Stomach (tissue), 4 donors: ENCODE measurements around the gene LBX1.

ENCODE experiments used
- EP300 ChIP-seq: sonication (generic); formaldehyde crosslinking; IDR thresholded peaks from one replicate; pipeline ENCODE4 v1.6.1; 2017; ENCODE audit warnings: antibody characterized with exemption
- POLR2A ChIP-seq, 4 donors: fragments of 450-650 bp; IDR thresholded peaks; one replicate each; pipeline ENCODE4 v1.6.1; 2016; ENCODE audit warnings: antibody characterized with exemption in 4 of 4, control low read depth in 2 of 4, mild to moderate bottlenecking in 1 of 4, moderate library complexity in 1 of 4
- POLR2AphosphoS5 ChIP-seq, 3 donors: sonication (generic); formaldehyde crosslinking; IDR thresholded peaks; one replicate each; pipeline ENCODE4 v1.6.1; 2016; ENCODE audit warnings: antibody characterized with exemption in 3 of 3
- TF ChIP-seq, protein P1 (sequence below), 7 experiments: fragments of 450-650 bp in 4 of 7; fragments of 200-600 bp in 3 of 7; sonication (generic) in 3 of 7; IDR thresholded peaks; one replicate each; pipeline ENCODE4 v1.5.1; 2016 to 2019; ENCODE audit warnings: antibody characterized with exemption in 7 of 7, control low read depth in 2 of 7, mild to moderate bottlenecking in 1 of 7

DNA sequence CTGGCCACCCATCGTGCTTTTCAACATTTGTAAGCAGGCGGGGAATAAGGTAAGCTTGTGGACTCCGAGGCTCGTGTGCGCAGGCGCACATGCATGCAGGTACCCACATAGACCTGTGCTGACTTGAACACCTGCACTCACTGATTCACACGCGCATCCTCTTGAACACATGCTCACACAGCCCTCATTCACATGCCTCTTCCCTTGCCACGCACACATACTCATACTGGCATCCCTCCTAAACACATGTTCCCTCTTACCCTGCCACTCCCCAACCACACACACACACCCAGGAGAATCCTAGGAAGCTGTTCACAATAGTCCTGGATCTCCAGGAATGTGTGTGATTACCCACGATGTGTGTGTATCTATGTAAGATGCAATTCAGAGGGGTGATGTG, 44.1 kb upstream of the LBX1 start:
- TF ChIP-seq POLR2A (IDR thresholded peaks at IDR 0.05) (no peak), POLR2AphosphoS5 (IDR thresholded peaks at IDR 0.05) (no peak), EP300 (no peak)
- TF ChIP-seq, protein P1, sequence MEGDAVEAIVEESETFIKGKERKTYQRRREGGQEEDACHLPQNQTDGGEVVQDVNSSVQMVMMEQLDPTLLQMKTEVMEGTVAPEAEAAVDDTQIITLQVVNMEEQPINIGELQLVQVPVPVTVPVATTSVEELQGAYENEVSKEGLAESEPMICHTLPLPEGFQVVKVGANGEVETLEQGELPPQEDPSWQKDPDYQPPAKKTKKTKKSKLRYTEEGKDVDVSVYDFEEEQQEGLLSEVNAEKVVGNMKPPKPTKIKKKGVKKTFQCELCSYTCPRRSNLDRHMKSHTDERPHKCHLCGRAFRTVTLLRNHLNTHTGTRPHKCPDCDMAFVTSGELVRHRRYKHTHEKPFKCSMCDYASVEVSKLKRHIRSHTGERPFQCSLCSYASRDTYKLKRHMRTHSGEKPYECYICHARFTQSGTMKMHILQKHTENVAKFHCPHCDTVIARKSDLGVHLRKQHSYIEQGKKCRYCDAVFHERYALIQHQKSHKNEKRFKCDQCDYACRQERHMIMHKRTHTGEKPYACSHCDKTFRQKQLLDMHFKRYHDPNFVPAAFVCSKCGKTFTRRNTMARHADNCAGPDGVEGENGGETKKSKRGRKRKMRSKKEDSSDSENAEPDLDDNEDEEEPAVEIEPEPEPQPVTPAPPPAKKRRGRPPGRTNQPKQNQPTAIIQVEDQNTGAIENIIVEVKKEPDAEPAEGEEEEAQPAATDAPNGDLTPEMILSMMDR (IDR thresholded peaks at IDR 0.05): no peak
